ENCODE results near the gene EFL1. TPM values are rescaled to one million over a fixed set of nuclear protein-coding genes. Genes with fewer than 3 reads are reported as not detected.

The EFL1 gene
- total and polyA plus RNA-seq, 2 experiments from 2014 or later: 15.4 to 46.4 TPM

DNA sequence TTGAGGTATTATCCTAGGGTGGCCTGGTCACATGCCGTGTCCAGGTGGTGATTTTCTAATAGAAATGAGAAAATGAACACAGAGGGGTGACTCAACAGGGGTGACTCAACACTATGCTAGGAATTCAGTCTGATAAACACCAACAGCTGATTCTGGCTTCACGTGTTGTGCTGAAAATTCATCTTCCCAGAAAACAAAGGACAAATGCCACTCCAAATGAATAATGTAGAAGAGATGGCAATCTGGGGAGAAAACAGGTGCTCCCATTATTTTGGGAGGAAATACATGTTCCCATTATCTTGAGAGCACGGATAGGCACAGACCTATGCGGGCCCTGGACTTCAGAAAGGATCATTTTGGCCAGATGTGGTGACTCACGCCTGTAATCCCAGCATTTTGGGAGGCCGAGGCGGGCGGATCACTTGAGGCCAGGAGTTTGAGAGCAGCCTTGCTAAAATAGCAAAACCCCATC, 115.5 kb downstream of the EFL1 start:
- no peaks in the 10 kb centered on the region for H3K27me3 Mint-ChIP-seq (ENCODE audit: insufficient read depth, low read depth, poor library complexity)
- Histone ChIP-seq H3K4me1 (ENCODE audit: insufficient read depth) (no peaks in the 10 kb centered on the region), H3K27me3 (ENCODE audit: insufficient read depth) (no peaks in the 10 kb centered on the region), H3F3A (replicated peaks; ENCODE audit: low read depth) (no peaks in the 10 kb centered on the region), H3K4me3 (no peak overlapping the region), H2AFZ (no peak overlapping the region), H3K9me2 (ENCODE audit: insufficient read depth) (no peaks in the 10 kb centered on the region), H4K20me1 (replicated peaks; ENCODE audit: insufficient read depth) (no peaks in the 10 kb centered on the region), H3K4me2 (no peak overlapping the region), H3K79me2 (replicated peaks; ENCODE audit: insufficient read depth) (no peaks in the 10 kb centered on the region), H3K27ac (ENCODE audit: low read depth) (0 out of 2 replicates have a peak overlapping the region, but pooled peaks have one; percentile 11), H3K36me3 (ENCODE audit: insufficient read depth) (no peaks in the 10 kb centered on the region)
- TF ChIP-seq ZNF114 (CRISPR knock-in tag; IDR thresholded peaks at IDR 0.05) (no peak), POLR2AphosphoS5 (IDR thresholded peaks at IDR 0.05; ENCODE audit: low read depth) (no peak), REST (IDR thresholded peaks at IDR 0.05; ENCODE audit: unreplicated experiment) (no peak), STAT1 (IDR thresholded peaks at IDR 0.05; ENCODE audit: unreplicated experiment) (no peak), CREB1 (CRISPR knock-in tag; IDR thresholded peaks at IDR 0.05; ENCODE audit: low read depth) (no peak), JUNB (IDR thresholded peaks at IDR 0.05; ENCODE audit: unreplicated experiment) (no peak), NANOG (IDR thresholded peaks at IDR 0.05; ENCODE audit: borderline replicate concordance) (no peak), EZH2 (IDR thresholded peaks at IDR 0.05; ENCODE audit: low read depth, unreplicated experiment) (no peak), EZH2phosphoT487 (IDR thresholded peaks at IDR 0.05; ENCODE audit: unreplicated experiment) (no peak), ZNF331 (CRISPR knock-in tag; IDR thresholded peaks at IDR 0.05; ENCODE audit: low read depth) (no peak)
- TF ChIP-seq, protein P1, sequence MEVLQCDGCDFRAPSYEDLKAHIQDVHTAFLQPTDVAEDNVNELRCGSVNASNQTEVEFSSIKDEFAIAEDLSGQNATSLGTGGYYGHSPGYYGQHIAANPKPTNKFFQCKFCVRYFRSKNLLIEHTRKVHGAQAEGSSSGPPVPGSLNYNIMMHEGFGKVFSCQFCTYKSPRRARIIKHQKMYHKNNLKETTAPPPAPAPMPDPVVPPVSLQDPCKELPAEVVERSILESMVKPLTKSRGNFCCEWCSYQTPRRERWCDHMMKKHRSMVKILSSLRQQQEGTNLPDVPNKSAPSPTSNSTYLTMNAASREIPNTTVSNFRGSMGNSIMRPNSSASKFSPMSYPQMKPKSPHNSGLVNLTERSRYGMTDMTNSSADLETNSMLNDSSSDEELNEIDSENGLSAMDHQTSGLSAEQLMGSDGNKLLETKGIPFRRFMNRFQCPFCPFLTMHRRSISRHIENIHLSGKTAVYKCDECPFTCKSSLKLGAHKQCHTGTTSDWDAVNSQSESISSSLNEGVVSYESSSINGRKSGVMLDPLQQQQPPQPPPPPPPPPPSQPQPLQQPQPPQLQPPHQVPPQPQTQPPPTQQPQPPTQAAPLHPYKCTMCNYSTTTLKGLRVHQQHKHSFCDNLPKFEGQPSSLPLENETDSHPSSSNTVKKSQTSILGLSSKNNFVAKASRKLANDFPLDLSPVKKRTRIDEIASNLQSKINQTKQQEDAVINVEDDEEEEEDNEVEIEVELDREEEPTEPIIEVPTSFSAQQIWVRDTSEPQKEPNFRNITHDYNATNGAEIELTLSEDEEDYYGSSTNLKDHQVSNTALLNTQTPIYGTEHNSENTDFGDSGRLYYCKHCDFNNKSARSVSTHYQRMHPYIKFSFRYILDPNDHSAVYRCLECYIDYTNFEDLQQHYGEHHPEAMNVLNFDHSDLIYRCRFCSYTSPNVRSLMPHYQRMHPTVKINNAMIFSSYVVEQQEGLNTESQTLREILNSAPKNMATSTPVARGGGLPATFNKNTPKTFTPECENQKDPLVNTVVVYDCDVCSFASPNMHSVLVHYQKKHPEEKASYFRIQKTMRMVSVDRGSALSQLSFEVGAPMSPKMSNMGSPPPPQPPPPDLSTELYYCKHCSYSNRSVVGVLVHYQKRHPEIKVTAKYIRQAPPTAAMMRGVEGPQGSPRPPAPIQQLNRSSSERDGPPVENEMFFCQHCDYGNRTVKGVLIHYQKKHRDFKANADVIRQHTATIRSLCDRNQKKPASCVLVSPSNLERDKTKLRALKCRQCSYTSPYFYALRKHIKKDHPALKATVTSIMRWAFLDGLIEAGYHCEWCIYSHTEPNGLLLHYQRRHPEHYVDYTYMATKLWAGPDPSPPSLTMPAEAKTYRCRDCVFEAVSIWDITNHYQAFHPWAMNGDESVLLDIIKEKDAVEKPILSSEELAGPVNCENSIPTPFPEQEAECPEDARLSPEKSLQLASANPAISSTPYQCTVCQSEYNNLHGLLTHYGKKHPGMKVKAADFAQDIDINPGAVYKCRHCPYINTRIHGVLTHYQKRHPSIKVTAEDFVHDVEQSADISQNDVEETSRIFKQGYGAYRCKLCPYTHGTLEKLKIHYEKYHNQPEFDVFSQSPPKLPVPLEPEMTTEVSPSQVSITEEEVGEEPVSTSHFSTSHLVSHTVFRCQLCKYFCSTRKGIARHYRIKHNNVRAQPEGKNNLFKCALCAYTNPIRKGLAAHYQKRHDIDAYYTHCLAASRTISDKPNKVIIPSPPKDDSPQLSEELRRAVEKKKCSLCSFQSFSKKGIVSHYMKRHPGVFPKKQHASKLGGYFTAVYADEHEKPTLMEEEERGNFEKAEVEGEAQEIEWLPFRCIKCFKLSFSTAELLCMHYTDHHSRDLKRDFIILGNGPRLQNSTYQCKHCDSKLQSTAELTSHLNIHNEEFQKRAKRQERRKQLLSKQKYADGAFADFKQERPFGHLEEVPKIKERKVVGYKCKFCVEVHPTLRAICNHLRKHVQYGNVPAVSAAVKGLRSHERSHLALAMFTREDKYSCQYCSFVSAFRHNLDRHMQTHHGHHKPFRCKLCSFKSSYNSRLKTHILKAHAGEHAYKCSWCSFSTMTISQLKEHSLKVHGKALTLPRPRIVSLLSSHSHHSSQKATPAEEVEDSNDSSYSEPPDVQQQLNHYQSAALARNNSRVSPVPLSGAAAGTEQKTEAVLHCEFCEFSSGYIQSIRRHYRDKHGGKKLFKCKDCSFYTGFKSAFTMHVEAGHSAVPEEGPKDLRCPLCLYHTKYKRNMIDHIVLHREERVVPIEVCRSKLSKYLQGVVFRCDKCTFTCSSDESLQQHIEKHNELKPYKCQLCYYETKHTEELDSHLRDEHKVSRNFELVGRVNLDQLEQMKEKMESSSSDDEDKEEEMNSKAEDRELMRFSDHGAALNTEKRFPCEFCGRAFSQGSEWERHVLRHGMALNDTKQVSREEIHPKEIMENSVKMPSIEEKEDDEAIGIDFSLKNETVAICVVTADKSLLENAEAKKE (CRISPR knock-in tag; IDR thresholded peaks at IDR 0.05): no peak
- TF ChIP-seq, protein P2, sequence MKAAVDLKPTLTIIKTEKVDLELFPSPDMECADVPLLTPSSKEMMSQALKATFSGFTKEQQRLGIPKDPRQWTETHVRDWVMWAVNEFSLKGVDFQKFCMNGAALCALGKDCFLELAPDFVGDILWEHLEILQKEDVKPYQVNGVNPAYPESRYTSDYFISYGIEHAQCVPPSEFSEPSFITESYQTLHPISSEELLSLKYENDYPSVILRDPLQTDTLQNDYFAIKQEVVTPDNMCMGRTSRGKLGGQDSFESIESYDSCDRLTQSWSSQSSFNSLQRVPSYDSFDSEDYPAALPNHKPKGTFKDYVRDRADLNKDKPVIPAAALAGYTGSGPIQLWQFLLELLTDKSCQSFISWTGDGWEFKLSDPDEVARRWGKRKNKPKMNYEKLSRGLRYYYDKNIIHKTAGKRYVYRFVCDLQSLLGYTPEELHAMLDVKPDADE (IDR thresholded peaks at IDR 0.05): no peak
- TF ChIP-seq, protein P3, sequence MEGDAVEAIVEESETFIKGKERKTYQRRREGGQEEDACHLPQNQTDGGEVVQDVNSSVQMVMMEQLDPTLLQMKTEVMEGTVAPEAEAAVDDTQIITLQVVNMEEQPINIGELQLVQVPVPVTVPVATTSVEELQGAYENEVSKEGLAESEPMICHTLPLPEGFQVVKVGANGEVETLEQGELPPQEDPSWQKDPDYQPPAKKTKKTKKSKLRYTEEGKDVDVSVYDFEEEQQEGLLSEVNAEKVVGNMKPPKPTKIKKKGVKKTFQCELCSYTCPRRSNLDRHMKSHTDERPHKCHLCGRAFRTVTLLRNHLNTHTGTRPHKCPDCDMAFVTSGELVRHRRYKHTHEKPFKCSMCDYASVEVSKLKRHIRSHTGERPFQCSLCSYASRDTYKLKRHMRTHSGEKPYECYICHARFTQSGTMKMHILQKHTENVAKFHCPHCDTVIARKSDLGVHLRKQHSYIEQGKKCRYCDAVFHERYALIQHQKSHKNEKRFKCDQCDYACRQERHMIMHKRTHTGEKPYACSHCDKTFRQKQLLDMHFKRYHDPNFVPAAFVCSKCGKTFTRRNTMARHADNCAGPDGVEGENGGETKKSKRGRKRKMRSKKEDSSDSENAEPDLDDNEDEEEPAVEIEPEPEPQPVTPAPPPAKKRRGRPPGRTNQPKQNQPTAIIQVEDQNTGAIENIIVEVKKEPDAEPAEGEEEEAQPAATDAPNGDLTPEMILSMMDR (conservative IDR thresholded peaks at IDR 0.05; ENCODE audit: low read depth in 2 of 2): no peak
- no peak overlapping the region for H3K4me3 Mint-ChIP-seq
- peaks cover 9% of the 10 kb centered on the region for H3K36me3 Mint-ChIP-seq (ENCODE audit: low read depth)
- DNase-seq (ENCODE audit: low spot score) (no peak), ATAC-seq (no peak)
- no peaks in the 10 kb centered on the region for H3K4me1 Mint-ChIP-seq
- no peak overlapping the region; the same call in 1 of the 2 replicates for H3K27ac Mint-ChIP-seq
- H3K9me3 Mint-ChIP-seq: no peaks in the 10 kb centered on the region

Data from GM23338 (cell line).